Measurements from ENCODE around the gene WSCD1. TPM values are rescaled to one million over a fixed set of nuclear protein-coding genes. Genes with fewer than 3 reads are reported as not detected.

Gene WSCD1
- total and polyA plus RNA-seq, 2 donors (not counting 1 experiment from before 2014, with no cell fraction given), result not detected

- peaks cover 0 to 2% (median 0%) of the 10 kb centered on the region in 3 donors for H3K9me3 ChIP-seq (ENCODE audit: control extremely low read depth in 1 of 3, control insufficient read depth in 2 of 3, insufficient read depth in 1 of 3, low read length in 2 of 3)
- H3K4me2 ChIP-seq (replicated peaks; ENCODE audit: low read depth, low read length, poor library complexity, severe bottlenecking), result peak overlapping the region; percentile 46
- WGBS (ENCODE audit: insufficient coverage), result 2% methylated on average over 59 of the region's 70 CpGs
- H4K20me1 ChIP-seq (ENCODE audit: control insufficient read depth, insufficient read depth, low read length, poor library complexity, severe bottlenecking), result no peaks in the 10 kb centered on the region
- H3K9ac ChIP-seq (ENCODE audit: low read length), result no peak overlapping the region
- TF ChIP-seq EZH2 (IDR thresholded peaks at IDR 0.05; ENCODE audit: borderline replicate concordance, insufficient read depth, low read depth, low read length, poor library complexity, severe bottlenecking) (no peak), CTCF (IDR thresholded peaks at IDR 0.05) (no peak)
- peaks cover 71% of the 10 kb centered on the region for H3K27me3 Mint-ChIP-seq
- ChIA-PET CTCF (no interaction called here), POLR2A (no interaction called here)
- H3K27ac Mint-ChIP-seq, result no peak overlapping the region
- no peak overlapping the region for H3K4me3 Mint-ChIP-seq
- peaks cover 0 to 42% (median 8%) of the 10 kb centered on the region in 4 experiments for H3K27me3 ChIP-seq (replicated peaks in 1 of 4; ENCODE audit: control extremely low read depth in 1 of 4, control insufficient read depth in 3 of 4, insufficient read depth in 4 of 4, low read length in 3 of 4)
- H2AFZ ChIP-seq (ENCODE audit: insufficient read depth, low read depth, low read length, poor library complexity, severe bottlenecking), result no peak overlapping the region
- intact Hi-C loops (cut with micrococcal nuclease), result no loop called here
- peaks cover 14% of the 10 kb centered on the region for H3K4me1 Mint-ChIP-seq
- H3K36me3 ChIP-seq (replicated peaks in 1 of 2; ENCODE audit: control extremely low read depth in 1 of 2, control insufficient read depth in 1 of 2, extremely low read depth in 1 of 2, insufficient read depth in 2 of 2, low read length in 1 of 2), result no peaks in the 10 kb centered on the region
- ATAC-seq (ENCODE audit: low read depth) (no peak), DNase-seq (no peak)
- H3K4me1 ChIP-seq (ENCODE audit: control insufficient read depth in 2 of 2, insufficient read depth in 2 of 2, low read length in 2 of 2), result peaks cover 7 to 12% of the 10 kb centered on the region in 2 donors
- no peaks in the 10 kb centered on the region for H3K79me2 ChIP-seq (ENCODE audit: control insufficient read depth, insufficient read depth, low read length)
- H3K27ac ChIP-seq (ENCODE audit: low read length in 2 of 2), result no peak overlapping the region
- no peak overlapping the region for H3K4me3 ChIP-seq (ENCODE audit: control extremely low read depth in 1 of 5, extremely low read depth in 1 of 5, insufficient read depth in 1 of 5, low read depth in 2 of 5, low read length in 4 of 5)
- H3K9me3 Mint-ChIP-seq (ENCODE audit: insufficient read depth), result no peaks in the 10 kb centered on the region
Measured at GRCh38 chr17:6070430-6070912, 292 bp downstream of the WSCD1 start.

- H3K9me3 ChIP-seq (ENCODE audit: control extremely low read depth in 1 of 3, control insufficient read depth in 2 of 3, insufficient read depth in 1 of 3, low read length in 2 of 3), result peaks cover 0 to 2% (median 0%) of the 10 kb centered on the region in 3 donors
- 11% methylated on average over 35 of the region's 39 CpGs for WGBS (ENCODE audit: insufficient coverage)
- H3K4me1 Mint-ChIP-seq, result peaks cover 14% of the 10 kb centered on the region
- H3K4me1 ChIP-seq (ENCODE audit: control insufficient read depth in 2 of 2, insufficient read depth in 2 of 2, low read length in 2 of 2), result peaks cover 7 to 12% of the 10 kb centered on the region in 2 donors
- ATAC-seq (ENCODE audit: low read depth) (no peak), DNase-seq (no peak)
- peak overlapping the region; percentile 46 for H3K4me2 ChIP-seq (replicated peaks; ENCODE audit: low read depth, low read length, poor library complexity, severe bottlenecking)
- ChIA-PET CTCF (no interaction called here), POLR2A (no interaction called here)
- no peaks in the 10 kb centered on the region for H4K20me1 ChIP-seq (ENCODE audit: control insufficient read depth, insufficient read depth, low read length, poor library complexity, severe bottlenecking)
- H3K27me3 Mint-ChIP-seq, result peaks cover 68% of the 10 kb centered on the region
- H3K27me3 ChIP-seq (replicated peaks in 1 of 4; ENCODE audit: control extremely low read depth in 1 of 4, control insufficient read depth in 3 of 4, insufficient read depth in 4 of 4, low read length in 3 of 4), result peaks cover 0 to 42% (median 8%) of the 10 kb centered on the region in 4 experiments
- H3K9ac ChIP-seq (ENCODE audit: low read length), result no peak overlapping the region
- peak overlapping the region; percentile 59 for H3K4me3 Mint-ChIP-seq
- no peak for TF ChIP-seq EZH2 (IDR thresholded peaks at IDR 0.05; ENCODE audit: borderline replicate concordance, insufficient read depth, low read depth, low read length, poor library complexity, severe bottlenecking)
- TF ChIP-seq CTCF (IDR thresholded peaks at IDR 0.05), result no peak
- no peaks in the 10 kb centered on the region for H3K79me2 ChIP-seq (ENCODE audit: control insufficient read depth, insufficient read depth, low read length)
- H3K9me3 Mint-ChIP-seq (ENCODE audit: insufficient read depth), result no peaks in the 10 kb centered on the region
- intact Hi-C loops (cut with micrococcal nuclease), result no loop called here
- no peaks in the 10 kb centered on the region for H3K36me3 ChIP-seq (replicated peaks in 1 of 2; ENCODE audit: control extremely low read depth in 1 of 2, control insufficient read depth in 1 of 2, extremely low read depth in 1 of 2, insufficient read depth in 2 of 2, low read length in 1 of 2)
- peak overlapping the region in 1 of 5 experiments; percentile 15 for H3K4me3 ChIP-seq (ENCODE audit: control extremely low read depth in 1 of 5, extremely low read depth in 1 of 5, insufficient read depth in 1 of 5, low read depth in 2 of 5, low read length in 4 of 5)
- H3K27ac Mint-ChIP-seq, result no peak overlapping the region
- no peak overlapping the region for H2AFZ ChIP-seq (ENCODE audit: insufficient read depth, low read depth, low read length, poor library complexity, severe bottlenecking)
- no peak overlapping the region for H3K27ac ChIP-seq (ENCODE audit: low read length in 2 of 2)
Measured at GRCh38 chr17:6070913-6071511, 833 bp downstream of the WSCD1 start.
